MM.1S (cell line): Measurements from ENCODE around the gene TMSB4X.

Experiments used
- DNase-seq: peaks from one replicate; pipeline ENCODE4 v3.0.0-alpha.2; 2015
- H2AFZ ChIP-seq: fragments of 300-600 bp; sonication (generic); 2 replicates; pipeline ENCODE4 v1.6.0; 2016; ENCODE audit warnings: antibody characterized with exemption, low read length
- H3F3A ChIP-seq: fragments of 300-600 bp; sonication (generic); 2 replicates; pipeline ENCODE4 v1.6.1; 2016; ENCODE audit warnings: mild to moderate bottlenecking, antibody characterized with exemption, low read length, moderate library complexity, mixed read lengths; ENCODE audit not compliant: insufficient read depth
- H3K27ac ChIP-seq: fragments of 300-600 bp; sonication (generic); 2 replicates; pipeline ENCODE4 v1.5.1; 2016; ENCODE audit warnings: mild to moderate bottlenecking, low read length
- H3K27me3 ChIP-seq: fragments of 300-600 bp; sonication (generic); replicated peaks from 2 replicates; pipeline ENCODE4 v1.6.0; 2016; ENCODE audit warnings: low read length; ENCODE audit not compliant: insufficient read depth
- H3K36me3 ChIP-seq: fragments of 300-600 bp; sonication (generic); replicated peaks from 2 replicates; pipeline ENCODE4 v1.6.1; 2016; ENCODE audit warnings: mild to moderate bottlenecking, low read length, mixed read lengths; ENCODE audit not compliant: insufficient read depth
- H3K4me1 ChIP-seq: fragments of 300-600 bp; sonication (generic); 2 replicates; pipeline ENCODE4 v1.6.1; 2016; ENCODE audit warnings: low read length, mixed read lengths
- H3K4me2 ChIP-seq: fragments of 300-600 bp; sonication (generic); 2 replicates; pipeline ENCODE4 v1.6.0; 2016; ENCODE audit warnings: low read depth, low read length
- H3K4me3 ChIP-seq: fragments of 300-600 bp; sonication (generic); 2 replicates; pipeline ENCODE4 v1.5.1; 2016; ENCODE audit warnings: low read length, mixed read lengths
- H3K79me2 ChIP-seq: fragments of 300-600 bp; sonication (generic); 2 replicates; pipeline ENCODE4 v1.6.1; 2016; ENCODE audit warnings: mixed run types, low read length, mixed read lengths
- H3K9ac ChIP-seq: fragments of 300-600 bp; sonication (generic); 2 replicates; pipeline ENCODE4 v1.6.1; 2016; ENCODE audit warnings: low read length, mixed read lengths
- H3K9me2 ChIP-seq: fragments of 300-600 bp; sonication (generic); replicated peaks from 2 replicates; pipeline ENCODE4 v1.6.1; 2016; ENCODE audit warnings: mild to moderate bottlenecking, low read length, mixed read lengths; ENCODE audit not compliant: insufficient read depth
- H3K9me3 ChIP-seq: fragments of 300-600 bp; sonication (generic); replicated peaks from 2 replicates; pipeline ENCODE4 v1.6.1; 2016; ENCODE audit warnings: mild to moderate bottlenecking, low read length, mixed read lengths; ENCODE audit not compliant: insufficient read depth
- H4K20me1 ChIP-seq: fragments of 300-600 bp; sonication (generic); 2 replicates; pipeline ENCODE4 v1.6.1; 2016; ENCODE audit warnings: mild to moderate bottlenecking, low read length, moderate library complexity, mixed read lengths; ENCODE audit not compliant: insufficient read depth
- EZH2 ChIP-seq: fragments of 300-600 bp; sonication (generic); optimal IDR thresholded peaks from 2 replicates; pipeline ENCODE3; 2017; ENCODE audit warnings: low read depth, mild to moderate bottlenecking, antibody characterized with exemption, low read length, mixed read lengths
- EZH2phosphoT487 ChIP-seq: fragments of 300-600 bp; sonication (generic); IDR thresholded peaks from 2 replicates; pipeline ENCODE4 v1.6.1; 2018; ENCODE audit warnings: antibody characterized with exemption, low read length
- TF ChIP-seq, protein P1 (sequence below): fragments of 300-600 bp; sonication (generic); IDR thresholded peaks from 2 replicates; pipeline ENCODE4 v1.5.1; 2016; ENCODE audit warnings: antibody characterized with exemption, low read length, mixed read lengths

TMSB4X gene

DNA sequence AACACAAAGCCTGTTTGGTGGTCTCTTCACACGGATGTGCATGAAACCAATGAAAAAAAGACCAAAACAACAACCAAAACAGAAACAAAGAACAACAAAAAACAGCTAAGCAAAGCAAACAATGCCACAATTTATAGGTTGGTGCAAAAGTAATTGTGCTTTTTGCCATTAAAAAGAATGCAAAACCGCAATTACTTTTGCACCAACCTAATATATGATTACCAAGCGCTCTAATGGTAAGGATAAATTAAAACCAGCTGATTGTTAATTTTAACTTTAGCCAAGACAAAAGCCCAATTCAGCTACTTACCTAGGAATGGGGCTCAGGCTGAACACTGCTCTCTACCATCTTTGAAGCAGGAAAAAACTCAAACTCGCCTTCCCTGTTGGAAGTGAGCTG, 29.4 kb upstream of the TMSB4X start:
- H2AFZ ChIP-seq: no peak overlapping the region
- no peaks in the 10 kb centered on the region for H3K36me3 ChIP-seq
- no peaks in the 10 kb centered on the region for H4K20me1 ChIP-seq
- H3K4me1 ChIP-seq: peaks cover 25% of the 10 kb centered on the region
- no peak overlapping the region for H3K4me3 ChIP-seq
- no peaks in the 10 kb centered on the region for H3K9me3 ChIP-seq
- H3K27ac ChIP-seq: no peak overlapping the region
- H3K4me2 ChIP-seq: no peak overlapping the region
- H3K9ac ChIP-seq: no peak overlapping the region
- H3K9me2 ChIP-seq: no peaks in the 10 kb centered on the region
- H3K79me2 ChIP-seq: no peaks in the 10 kb centered on the region
- TF ChIP-seq EZH2 (no peak), EZH2phosphoT487 (no peak)
- TF ChIP-seq, protein P1, sequence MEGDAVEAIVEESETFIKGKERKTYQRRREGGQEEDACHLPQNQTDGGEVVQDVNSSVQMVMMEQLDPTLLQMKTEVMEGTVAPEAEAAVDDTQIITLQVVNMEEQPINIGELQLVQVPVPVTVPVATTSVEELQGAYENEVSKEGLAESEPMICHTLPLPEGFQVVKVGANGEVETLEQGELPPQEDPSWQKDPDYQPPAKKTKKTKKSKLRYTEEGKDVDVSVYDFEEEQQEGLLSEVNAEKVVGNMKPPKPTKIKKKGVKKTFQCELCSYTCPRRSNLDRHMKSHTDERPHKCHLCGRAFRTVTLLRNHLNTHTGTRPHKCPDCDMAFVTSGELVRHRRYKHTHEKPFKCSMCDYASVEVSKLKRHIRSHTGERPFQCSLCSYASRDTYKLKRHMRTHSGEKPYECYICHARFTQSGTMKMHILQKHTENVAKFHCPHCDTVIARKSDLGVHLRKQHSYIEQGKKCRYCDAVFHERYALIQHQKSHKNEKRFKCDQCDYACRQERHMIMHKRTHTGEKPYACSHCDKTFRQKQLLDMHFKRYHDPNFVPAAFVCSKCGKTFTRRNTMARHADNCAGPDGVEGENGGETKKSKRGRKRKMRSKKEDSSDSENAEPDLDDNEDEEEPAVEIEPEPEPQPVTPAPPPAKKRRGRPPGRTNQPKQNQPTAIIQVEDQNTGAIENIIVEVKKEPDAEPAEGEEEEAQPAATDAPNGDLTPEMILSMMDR: no peak
- no peak for DNase-seq
- H3K27me3 ChIP-seq: no peaks in the 10 kb centered on the region
- H3F3A ChIP-seq: no peaks in the 10 kb centered on the region

DNA sequence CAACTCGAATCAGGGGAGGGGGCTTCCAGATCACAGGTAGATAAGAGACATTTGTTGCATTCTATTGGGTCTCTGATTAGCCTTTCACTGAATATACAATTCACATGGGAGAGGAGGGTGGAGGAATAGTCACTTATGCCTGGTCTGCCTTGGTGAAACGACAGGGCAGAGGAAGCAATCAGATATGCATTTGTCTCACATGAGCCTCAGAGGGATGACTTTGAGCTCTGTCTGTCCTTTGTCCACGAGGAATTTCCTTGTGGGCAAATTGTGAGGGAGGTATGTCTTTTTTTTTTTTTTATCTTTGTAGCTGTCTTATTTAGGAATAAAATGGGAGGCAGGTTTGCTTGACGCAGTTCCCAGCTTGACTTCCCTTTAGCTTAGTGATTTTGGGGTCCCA, 28.5 kb upstream of the TMSB4X start:
- H4K20me1 ChIP-seq: no peaks in the 10 kb centered on the region
- peaks cover 27% of the 10 kb centered on the region for H3K4me1 ChIP-seq
- no peak for TF ChIP-seq EZH2
- no peak for TF ChIP-seq EZH2phosphoT487
- TF ChIP-seq, protein P1: no peak
- no peak overlapping the region for H3K9ac ChIP-seq
- H3K27me3 ChIP-seq: no peaks in the 10 kb centered on the region
- no peaks in the 10 kb centered on the region for H3K9me2 ChIP-seq
- H3K79me2 ChIP-seq: no peaks in the 10 kb centered on the region
- H3K4me3 ChIP-seq: no peak overlapping the region
- no peak overlapping the region for H2AFZ ChIP-seq
- H3K27ac ChIP-seq: no peak overlapping the region
- no peaks in the 10 kb centered on the region for H3F3A ChIP-seq
- DNase-seq: no peak
- no peaks in the 10 kb centered on the region for H3K36me3 ChIP-seq
- H3K4me2 ChIP-seq: no peak overlapping the region
- no peaks in the 10 kb centered on the region for H3K9me3 ChIP-seq

DNA sequence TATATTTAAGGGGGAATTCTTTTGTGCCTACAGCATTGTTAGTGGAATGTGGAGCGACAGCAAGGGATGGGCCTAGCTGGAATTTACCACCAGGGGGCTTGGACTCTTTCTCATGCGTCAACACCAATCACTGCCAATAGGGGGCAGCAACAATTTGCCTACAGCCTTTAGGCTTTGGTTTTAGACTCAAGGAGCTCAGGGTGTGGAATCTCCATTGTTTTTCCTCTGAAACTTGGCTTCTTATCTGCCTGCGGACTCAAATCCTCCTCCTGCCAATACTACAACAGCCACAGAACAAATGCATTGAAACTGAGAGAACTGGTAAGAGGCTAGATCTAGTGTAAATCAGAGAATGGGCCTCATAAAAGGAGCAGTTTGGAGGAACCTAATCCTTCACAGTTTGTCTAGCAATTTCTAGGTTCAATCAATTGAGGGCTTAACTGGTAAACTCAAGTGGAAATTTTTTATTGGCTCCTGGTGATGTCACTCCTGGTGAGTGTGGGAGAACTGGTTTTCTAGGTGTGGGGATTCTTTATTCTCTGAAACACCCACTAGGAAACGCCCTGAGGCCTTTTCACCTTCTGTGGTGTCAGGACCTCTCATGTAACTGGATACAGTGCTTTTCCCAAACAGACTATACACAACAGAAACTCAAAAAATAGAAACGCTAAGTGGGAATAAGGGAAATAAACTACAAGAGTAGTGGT, 27.9 kb upstream of the TMSB4X start:
- Histone ChIP-seq H2AFZ (no peak overlapping the region; the same call in 1 of the 2 replicates), H4K20me1 (no peaks in the 10 kb centered on the region), H3K27me3 (no peaks in the 10 kb centered on the region), H3K9ac (no peak overlapping the region), H3K4me3 (no peak overlapping the region), H3K36me3 (no peaks in the 10 kb centered on the region), H3K27ac (no peak overlapping the region), H3K9me3 (no peaks in the 10 kb centered on the region), H3F3A (no peaks in the 10 kb centered on the region), H3K9me2 (no peaks in the 10 kb centered on the region), H3K79me2 (no peaks in the 10 kb centered on the region), H3K4me2 (no peak overlapping the region), H3K4me1 (peaks cover 27% of the 10 kb centered on the region)
- peak; percentile 65 for DNase-seq
- TF ChIP-seq EZH2phosphoT487 (no peak), EZH2 (no peak)
- TF ChIP-seq, protein P1: peak; percentile 96
